Stomach (tissue), 4 donors: ENCODE results near the gene SMURF1.

Experiments used
- CTCF ChIP-seq, 7 experiments: fragments of 450-650 bp in 4 of 7; fragments of 200-600 bp in 3 of 7; sonication (generic) in 3 of 7; IDR thresholded peaks; one replicate each; pipeline ENCODE4 v1.5.1; 2016 to 2019; ENCODE audit warnings: antibody characterized with exemption in 7 of 7, control low read depth in 2 of 7, mild to moderate bottlenecking in 1 of 7
- EP300 ChIP-seq: sonication (generic); formaldehyde crosslinking; IDR thresholded peaks from one replicate; pipeline ENCODE4 v1.6.1; 2017; ENCODE audit warnings: antibody characterized with exemption
- POLR2A ChIP-seq, 4 donors: fragments of 450-650 bp; IDR thresholded peaks; one replicate each; pipeline ENCODE4 v1.6.1; 2016; ENCODE audit warnings: antibody characterized with exemption in 4 of 4, control low read depth in 2 of 4, mild to moderate bottlenecking in 1 of 4, moderate library complexity in 1 of 4
- POLR2AphosphoS5 ChIP-seq, 3 donors: sonication (generic); formaldehyde crosslinking; IDR thresholded peaks; one replicate each; pipeline ENCODE4 v1.6.1; 2016; ENCODE audit warnings: antibody characterized with exemption in 3 of 3

GRCh38 chr7:99125505-99125865, 18.4 kb downstream of the SMURF1 start:
- TF ChIP-seq POLR2AphosphoS5 (IDR thresholded peaks at IDR 0.05) = no peak
- no peak for TF ChIP-seq CTCF (IDR thresholded peaks at IDR 0.05)
- TF ChIP-seq POLR2A (IDR thresholded peaks at IDR 0.05) = no peak
- TF ChIP-seq EP300 = no peak
